Measurements from ENCODE around the gene VTI1A.

DNA sequence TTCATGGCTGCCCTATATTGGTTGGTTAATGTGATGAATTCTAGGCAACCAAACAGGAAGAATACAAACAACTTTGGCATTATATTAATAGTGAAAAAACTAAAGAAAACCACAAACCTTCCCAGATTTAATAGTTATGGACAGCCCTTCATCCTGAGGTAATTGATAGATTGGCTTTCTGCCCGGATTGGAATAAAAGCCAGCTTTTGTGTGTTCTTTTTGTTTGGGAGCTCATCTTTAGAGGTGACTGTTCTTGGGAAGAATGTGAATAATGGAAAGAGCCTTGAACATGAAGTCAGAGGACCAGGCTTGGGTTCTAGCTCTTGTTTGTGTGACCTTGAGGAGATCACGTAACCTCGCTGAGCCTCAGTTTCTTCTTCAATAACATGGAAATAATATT is 92.3 kb downstream of the VTI1A start:
- TF ChIP-seq POLR2AphosphoS5 (IDR thresholded peaks at IDR 0.05; ENCODE audit: borderline replicate concordance, low read depth, low read length) (no peak), EZH2 (IDR thresholded peaks at IDR 0.05) (no peak), FOXP2 (optimal IDR thresholded peaks at IDR 0.05; ENCODE audit: control extremely low read depth, extremely low read length, insufficient read depth) (no peak)

All from SK-N-MC (cell line).